Prostate gland (tissue), 2 donors: Measurements from ENCODE around the gene RAET1E. TPM values are rescaled to one million over a fixed set of nuclear protein-coding genes. Genes with fewer than 3 reads are reported as not detected.
A peak's percentile ranks its signal among the peaks of the same experiment; 100 is the strongest.

Experiments
- DNase-seq: peaks from one replicate; pipeline ENCODE4 v3.0.0-alpha.2; 2019; ENCODE audit warnings: low spot score
- H3K27ac ChIP-seq, 2 donors: fragments of 200-600 bp; sonication (generic); 2 replicates each; pipeline ENCODE4 v1.5.1; 2017 to 2019
- H3K27me3 ChIP-seq: fragments of 200-600 bp; sonication (generic); replicated peaks from 2 replicates; pipeline ENCODE4 v1.5.1; 2019; ENCODE audit not compliant: insufficient read depth
- H3K36me3 ChIP-seq, 2 donors: fragments of 200-600 bp; sonication (generic); 1 replicate in 1 of 2; 2 replicates in 1 of 2; pipeline versions ENCODE4 v1.5.1 to v1.8.1; 2017 to 2019
- H3K4me1 ChIP-seq: fragments of 200-600 bp; sonication (generic); replicated peaks from 2 replicates; pipeline ENCODE4 v1.5.1; 2019
- H3K4me3 ChIP-seq, 2 donors: fragments of 200-600 bp; sonication (generic); 2 replicates each; pipeline ENCODE4 v1.5.1; 2017 to 2019
- H3K9me3 ChIP-seq: fragments of 200-600 bp; sonication (generic); 2 replicates; pipeline ENCODE4 v1.5.1; 2017
- CTCF ChIP-seq, 4 experiments: fragments of 200-600 bp in 2 of 4; fragments of 450-650 bp in 2 of 4; sonication (generic) in 2 of 4; IDR thresholded peaks; 1 replicate in 3 of 4; 2 replicates in 1 of 4; pipeline ENCODE4 v1.5.1; 2016 to 2019; ENCODE audit warnings: antibody characterized with exemption in 4 of 4, mild to moderate bottlenecking in 2 of 4, moderate library complexity in 2 of 4
- POLR2A ChIP-seq: fragments of 450-650 bp; IDR thresholded peaks from one replicate; pipeline ENCODE4 v1.6.1; 2016; ENCODE audit warnings: antibody characterized with exemption, mild to moderate bottlenecking
- POLR2AphosphoS5 ChIP-seq: sonication (generic); formaldehyde crosslinking; IDR thresholded peaks from one replicate; pipeline ENCODE4 v1.6.1; 2017; ENCODE audit warnings: antibody characterized with exemption
- WGBS: methylation state at CpG from one replicate; pipeline ENCODE4 v1.1.5; 2018; 5-methylcytosine and 5-hydroxymethylcytosine counted together
- intact Hi-C: fragments of 100-400 bp; cut with DNase I; formaldehyde crosslinking; loops from one replicate; pipeline ENCODE4 v1.14.2; 2022
- total RNA-seq, 2 donors: library from RNA; depleted of rRNA; stranded (reverse); fragments of >200 nt; gene quantifications; one replicate each; pipeline ENCODE4 v1.1.0, GENCODE V29; 2016

Gene RAET1E
- total RNA-seq, 2 donors from 2014 or later = 0.23 to 0.77 TPM

- Histone ChIP-seq H3K9me3 (no peaks in the 10 kb centered on the region), H3K4me3 (no peak overlapping the region), H3K4me1 (peaks cover 17% of the 10 kb centered on the region), H3K27me3 (no peaks in the 10 kb centered on the region), H3K36me3 (no peaks in the 10 kb centered on the region), H3K27ac (no peak overlapping the region)
- DNase-seq = no peak
- 86% methylated on average over 7 of the region's 7 CpGs for WGBS
- no peak for TF ChIP-seq POLR2A
- TF ChIP-seq CTCF (IDR thresholded peaks at IDR 0.05) = no peak
- TF ChIP-seq POLR2AphosphoS5 = no peak
- intact Hi-C loops = no loop called here
Measured at GRCh38 chr6:149859368-149859767, 38.5 kb downstream of the RAET1E start.

DNA sequence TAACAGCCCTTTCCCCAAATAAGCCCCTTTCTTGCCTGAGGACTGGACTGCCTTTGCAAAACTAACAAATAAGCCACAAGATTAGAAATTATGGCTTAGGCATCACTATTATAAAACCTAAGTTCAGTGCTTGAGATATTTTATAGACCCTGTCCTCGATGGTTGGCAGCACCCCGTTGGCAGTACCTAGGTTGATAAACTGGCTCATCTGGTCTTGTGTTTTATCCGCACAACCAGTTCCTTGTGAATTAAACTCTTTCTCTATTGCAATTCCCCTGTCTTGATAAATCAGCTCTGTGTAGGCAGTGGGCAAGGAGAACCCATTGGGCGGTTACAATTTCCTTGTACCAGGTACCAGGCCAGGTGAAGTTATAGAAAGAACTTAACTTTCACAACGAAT is 40.4 kb downstream of the RAET1E start:
- H3K9me3 ChIP-seq = no peaks in the 10 kb centered on the region
- H3K27me3 ChIP-seq = no peaks in the 10 kb centered on the region
- no peak for TF ChIP-seq CTCF (IDR thresholded peaks at IDR 0.05)
- TF ChIP-seq POLR2AphosphoS5 = peak; percentile 61
- 63% methylated on average over 5 of the region's 5 CpGs for WGBS
- H3K4me1 ChIP-seq = peaks cover 17% of the 10 kb centered on the region
- no peaks in the 10 kb centered on the region for H3K36me3 ChIP-seq
- H3K27ac ChIP-seq = no peak overlapping the region
- no peak overlapping the region for H3K4me3 ChIP-seq
- intact Hi-C loops = no loop called here
- DNase-seq = peak; percentile 42

- Histone ChIP-seq H3K27me3 (no peaks in the 10 kb centered on the region), H3K4me3 (no peak overlapping the region), H3K4me1 (peaks cover 17% of the 10 kb centered on the region), H3K36me3 (no peaks in the 10 kb centered on the region), H3K9me3 (no peaks in the 10 kb centered on the region), H3K27ac (peak overlapping the region in 1 of 2 donors; percentile 13)
- intact Hi-C loops = no loop called here
- TF ChIP-seq POLR2A (no peak), CTCF (IDR thresholded peaks at IDR 0.05) (no peak), POLR2AphosphoS5 (no peak)
- DNase-seq = no peak
- 73% methylated on average over 10 of the region's 10 CpGs for WGBS
Measured at GRCh38 chr6:149856256-149856994, 41.5 kb downstream of the RAET1E start.

GRCh38 chr6:149855741-149856140 is 42.2 kb downstream of the RAET1E start:
- H3K4me1 ChIP-seq = peaks cover 13% of the 10 kb centered on the region
- H3K36me3 ChIP-seq = peaks cover 0 to 3% of the 10 kb centered on the region in 2 donors
- H3K27ac ChIP-seq = peak overlapping the region; percentile 6 to 42
- TF ChIP-seq POLR2AphosphoS5 = peak; percentile 84
- TF ChIP-seq CTCF (IDR thresholded peaks at IDR 0.05) = no peak
- no peak overlapping the region for H3K4me3 ChIP-seq
- intact Hi-C loops = no loop called here
- DNase-seq = peak; percentile 44
- no peaks in the 10 kb centered on the region for H3K9me3 ChIP-seq
- WGBS = 41% methylated on average over 2 of the region's 2 CpGs
- no peaks in the 10 kb centered on the region for H3K27me3 ChIP-seq

DNA sequence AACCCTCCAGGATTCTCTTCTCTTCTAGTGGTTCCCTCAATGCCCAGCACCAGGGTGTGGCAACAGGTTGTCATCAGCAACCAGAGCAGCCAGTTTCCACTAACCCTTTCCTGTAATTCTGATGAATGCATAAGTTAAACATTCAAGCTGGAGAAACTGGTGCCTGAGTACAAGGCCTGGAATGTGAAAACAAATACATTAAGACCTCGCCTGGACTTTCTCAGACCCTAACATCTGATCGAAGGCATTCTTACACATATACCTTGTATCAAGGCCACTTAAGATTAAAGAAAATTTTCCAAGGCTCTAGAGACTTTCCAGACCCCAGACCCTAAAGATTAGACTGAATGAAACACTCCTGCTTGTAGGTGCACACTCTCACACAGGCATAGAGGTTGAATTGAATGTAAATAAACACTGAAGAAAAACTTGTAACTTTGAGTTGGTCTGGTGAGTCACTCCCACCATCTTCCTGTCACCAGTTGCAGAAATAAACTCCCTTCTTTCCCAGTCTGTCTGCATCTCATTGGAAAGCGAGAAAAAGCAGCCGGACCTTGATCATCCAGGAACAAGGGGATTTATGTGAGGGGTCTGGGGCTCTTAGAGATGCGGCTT is 42.8 kb downstream of the RAET1E start:
- H3K4me3 ChIP-seq = no peak overlapping the region
- TF ChIP-seq CTCF (IDR thresholded peaks at IDR 0.05) (no peak), POLR2AphosphoS5 (no peak), POLR2A (no peak)
- no peak for DNase-seq
- intact Hi-C loops = no loop called here
- no peaks in the 10 kb centered on the region for H3K9me3 ChIP-seq
- H3K36me3 ChIP-seq = peaks cover 0 to 3% of the 10 kb centered on the region in 2 donors
- 56% methylated on average over 5 of the region's 5 CpGs for WGBS
- H3K27me3 ChIP-seq = no peaks in the 10 kb centered on the region
- H3K4me1 ChIP-seq = peaks cover 13% of the 10 kb centered on the region
- H3K27ac ChIP-seq = peak overlapping the region; percentile 6 to 42
